GM19193 (cell line): ENCODE results near the gene CCDC9.

Experiments
- POLR2A ChIP-seq: IDR thresholded peaks from 4 replicates; pipeline ENCODE4 v1.6.1; 2011; ENCODE audit not compliant: insufficient read depth, insufficient read length; ENCODE audit errors: extremely low read depth

CCDC9 gene

GRCh38 chr19:47309608-47310007 is 53.3 kb downstream of the CCDC9 start, which contains the start of gene C5AR1:
C5AR1 (plus strand) TSS chr19:47309861; CDS start chr19:47309896, 35 bp downstream.
- no peak for TF ChIP-seq POLR2A

- TF ChIP-seq POLR2A, result no peak
Observed at GRCh38 chr19:47310323-47310722, 54.0 kb downstream of the CCDC9 start.

GRCh38 chr19:47310819-47311218 is 54.5 kb downstream of the CCDC9 start:
- no peak for TF ChIP-seq POLR2A

- no peak for TF ChIP-seq POLR2A
Observed at GRCh38 chr19:47312366-47313006, 56.2 kb downstream of the CCDC9 start.

GRCh38 chr19:47313754-47314295 is 57.5 kb downstream of the CCDC9 start:
- TF ChIP-seq POLR2A, result no peak

- TF ChIP-seq POLR2A, result no peak
Observed at GRCh38 chr19:47315125-47315821, 58.9 kb downstream of the CCDC9 start.

GRCh38 chr19:47316513-47316912 is 60.2 kb downstream of the CCDC9 start:
- TF ChIP-seq POLR2A, result no peak

GRCh38 chr19:47319923-47320871 is 63.9 kb downstream of the CCDC9 start:
- TF ChIP-seq POLR2A, result no peak
